H9 (cell line): ENCODE data around the gene SQSTM1. TPM values are rescaled to one million over a fixed set of nuclear protein-coding genes. Genes with fewer than 3 reads are reported as not detected.

ENCODE experiments used
- DNase-seq: peaks from one replicate; pipeline ENCODE4 v3.0.0-alpha.2; 2017
- H2AFZ ChIP-seq: one replicate; pipeline ENCODE4 v1.6.1; 2013; ENCODE audit warnings: mild to moderate bottlenecking, low read length, control low read depth, moderate library complexity
- H2AK5ac ChIP-seq: 2 replicates; pipeline ENCODE4 v1.6.1; 2013; ENCODE audit warnings: low read length, control low read depth, mixed read lengths; ENCODE audit not compliant: insufficient read length
- H2BK120ac ChIP-seq: one replicate; pipeline ENCODE4 v1.6.1; 2013; ENCODE audit warnings: low read depth, mild to moderate bottlenecking, low read length, control low read depth, inconsistent platforms; ENCODE audit not compliant: poor library complexity, severe bottlenecking
- H2BK12ac ChIP-seq: 2 replicates; pipeline ENCODE4 v1.6.1; 2013; ENCODE audit warnings: low read length, control low read depth, mixed read lengths, low read depth; ENCODE audit not compliant: insufficient read length
- H2BK15ac ChIP-seq: 2 replicates; pipeline ENCODE4 v1.6.1; 2013; ENCODE audit warnings: low read depth, low read length, control low read depth
- H2BK20ac ChIP-seq: one replicate; pipeline ENCODE4 v1.6.1; 2013; ENCODE audit warnings: low read depth, mild to moderate bottlenecking, low read length, control low read depth, inconsistent platforms; ENCODE audit not compliant: poor library complexity, severe bottlenecking
- H2BK5ac ChIP-seq: 2 replicates; pipeline ENCODE4 v1.6.1; 2013; ENCODE audit warnings: low read length, control low read depth, mixed read lengths; ENCODE audit not compliant: insufficient read length
- H3K14ac ChIP-seq: 2 replicates; pipeline ENCODE4 v1.6.1; 2013; ENCODE audit warnings: low read length, control low read depth; ENCODE audit not compliant: insufficient read depth
- H3K18ac ChIP-seq: 2 replicates; pipeline ENCODE4 v1.6.1; 2013; ENCODE audit warnings: low read depth, mild to moderate bottlenecking, mixed read lengths, low read length, control low read depth; ENCODE audit not compliant: insufficient read length
- H3K23ac ChIP-seq: 2 replicates; pipeline ENCODE4 v1.6.1; 2013; ENCODE audit warnings: low read length, control low read depth, mixed read lengths, low read depth; ENCODE audit not compliant: insufficient read length
- H3K23me2 ChIP-seq: 2 replicates; pipeline ENCODE4 v1.6.1; 2013; ENCODE audit warnings: low read depth, mild to moderate bottlenecking, mixed read lengths, low read length, control low read depth; ENCODE audit not compliant: insufficient read length, poor library complexity, severe bottlenecking
- H3K27ac ChIP-seq: 2 replicates; pipeline ENCODE4 v1.5.1; 2013; ENCODE audit warnings: low read length, control low read depth, mixed read lengths, low read depth; ENCODE audit not compliant: insufficient read length
- H3K27me3 ChIP-seq: 2 replicates; pipeline ENCODE4 v1.6.1; 2013; ENCODE audit warnings: low read length, control low read depth, inconsistent platforms; ENCODE audit not compliant: insufficient read depth
- H3K4ac ChIP-seq: 2 replicates; pipeline ENCODE4 v1.6.1; 2013; ENCODE audit warnings: low read depth, mild to moderate bottlenecking, control low read depth, inconsistent platforms, low read length, moderate library complexity
- H3K4me1 ChIP-seq: 2 replicates; pipeline ENCODE4 v1.6.1; 2013; ENCODE audit warnings: low read length, control low read depth, inconsistent platforms; ENCODE audit not compliant: insufficient read depth
- H3K4me2 ChIP-seq: 2 replicates; pipeline ENCODE4 v1.6.1; 2013; ENCODE audit warnings: low read length, control low read depth, mixed read lengths; ENCODE audit not compliant: insufficient read length, insufficient read depth
- H3K56ac ChIP-seq: 2 replicates; pipeline ENCODE4 v1.6.1; 2013; ENCODE audit warnings: low read depth, mild to moderate bottlenecking, mixed read lengths, low read length, control low read depth; ENCODE audit not compliant: insufficient read length
- H3K79me1 ChIP-seq: 2 replicates; pipeline ENCODE4 v1.6.1; 2013; ENCODE audit warnings: low read depth, mild to moderate bottlenecking, moderate library complexity, low read length, control low read depth, inconsistent platforms; ENCODE audit not compliant: insufficient read depth, poor library complexity, severe bottlenecking
- H3K79me2 ChIP-seq: 2 replicates; pipeline ENCODE4 v1.6.1; 2013; ENCODE audit warnings: low read length, control low read depth, inconsistent platforms; ENCODE audit not compliant: insufficient read depth
- H3K9ac ChIP-seq: 2 replicates; pipeline ENCODE4 v1.6.1; 2013; ENCODE audit warnings: low read length, control low read depth, mixed read lengths; ENCODE audit not compliant: insufficient read length; ENCODE audit errors: extremely low read depth
- H3K9me3 ChIP-seq: one replicate; pipeline ENCODE4 v1.6.1; 2013; ENCODE audit warnings: low read depth, low read length, inconsistent platforms; ENCODE audit not compliant: control insufficient read depth
- H3T11ph ChIP-seq: one replicate; pipeline ENCODE4 v1.6.1; 2013; ENCODE audit warnings: mild to moderate bottlenecking, low read length, control low read depth, inconsistent platforms
- H4K20me1 ChIP-seq: one replicate; pipeline ENCODE4 v1.6.1; 2013; ENCODE audit not compliant: control insufficient read depth, insufficient read length, insufficient read depth
- H4K5ac ChIP-seq: 2 replicates; pipeline ENCODE4 v1.6.1; 2013; ENCODE audit warnings: low read depth, mild to moderate bottlenecking, mixed read lengths, low read length, control low read depth; ENCODE audit not compliant: insufficient read length
- H4K8ac ChIP-seq: replicated peaks from 2 replicates; pipeline ENCODE4 v1.6.1; 2013; ENCODE audit warnings: low read length, control low read depth, mixed read lengths, low read depth; ENCODE audit not compliant: insufficient read length
- H4K91ac ChIP-seq: 2 replicates; pipeline ENCODE4 v1.6.1; 2013; ENCODE audit warnings: low read depth, mild to moderate bottlenecking, moderate library complexity, mixed read lengths, low read length, control low read depth; ENCODE audit not compliant: insufficient read length
- H3K27ac Mint-ChIP-seq, 3 experiments: 2 replicates in 2 of 3; 3 replicates in 1 of 3; pipeline ENCODE4 v1.8.0; 2020 to 2021; ENCODE audit warnings: mixed read lengths in 3 of 3, mild to moderate bottlenecking in 1 of 3, moderate library complexity in 1 of 3
- H3K27me3 Mint-ChIP-seq: 2 replicates; pipeline ENCODE4 v1.8.0; 2021; ENCODE audit warnings: low read depth, mild to moderate bottlenecking, moderate library complexity, mixed read lengths
- H3K36me3 Mint-ChIP-seq, 3 experiments: 2 replicates in 2 of 3; 3 replicates in 1 of 3; pipeline ENCODE4 v1.8.0; 2020 to 2021; ENCODE audit warnings: low read depth in 3 of 3, mixed read lengths in 3 of 3; ENCODE audit not compliant: insufficient read depth in 1 of 3
- H3K4me1 Mint-ChIP-seq, 2 experiments: 2 replicates each; pipeline ENCODE4 v1.8.0; 2020; ENCODE audit warnings: mixed read lengths in 2 of 2
- H3K4me3 Mint-ChIP-seq, 2 experiments: 2 replicates in 1 of 2; 3 replicates in 1 of 2; pipeline ENCODE4 v1.8.0; 2020 to 2021; ENCODE audit warnings: mild to moderate bottlenecking in 2 of 2, mixed read lengths in 2 of 2, moderate library complexity in 1 of 2
- H3K9me3 Mint-ChIP-seq, 2 experiments: 2 replicates in 1 of 2; 3 replicates in 1 of 2; pipeline ENCODE4 v1.8.0; 2020; ENCODE audit warnings: mild to moderate bottlenecking in 2 of 2, mixed read lengths in 2 of 2, moderate library complexity in 1 of 2
- WGBS: extraction: QIAGEN DNeasy Blood & Tissue Kit; methylation state at CpG from one replicate; pipeline ENCODE4 v1.1.7; 2013; ENCODE audit warnings: missing lambda C conversion rate, low lambda C conversion rate, mixed read lengths; ENCODE audit not compliant: insufficient read length; ENCODE audit errors: extremely low coverage; 5-methylcytosine and 5-hydroxymethylcytosine counted together
- total RNA-seq: library from RNA; stranded (reverse); gene quantifications from 2 replicates; pipeline ENCODE4 v1.2.1, GENCODE V29; 2021
- TF ChIP-seq, protein P1 (sequence below): fragments of 200-600 bp; sonication (generic); conservative IDR thresholded peaks from 3 replicates; pipeline ENCODE4 v1.8.0; 2021; ENCODE audit warnings: antibody characterized with exemption, mild to moderate bottlenecking

Gene SQSTM1
- total RNA-seq, 1 experiment from 2014 or later: 144 TPM

DNA sequence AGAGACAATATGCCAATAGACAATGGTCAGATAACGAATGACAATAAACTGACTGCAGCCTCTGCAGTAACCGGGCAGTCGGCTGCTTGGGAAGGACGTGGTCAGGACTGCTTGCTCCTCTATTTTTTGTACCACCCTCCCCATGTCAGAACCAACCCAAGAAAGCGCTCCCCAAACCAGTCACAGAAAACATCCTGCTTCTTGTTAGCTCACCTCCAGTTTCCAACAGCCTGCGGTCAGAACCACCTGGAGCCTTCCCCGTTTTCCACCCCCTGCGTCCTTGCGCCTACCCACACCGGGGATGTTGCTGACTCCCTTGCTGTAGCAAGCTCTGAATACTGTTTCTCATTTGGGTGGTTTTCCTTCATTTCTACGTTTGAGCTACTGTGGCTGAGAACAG is 39.6 kb downstream of the SQSTM1 start:
- H3K36me3 Mint-ChIP-seq: peaks cover 16 to 36% (median 31%) of the 10 kb centered on the region in 3 experiments
- Histone ChIP-seq H2BK20ac (no peak overlapping the region), H3K56ac (no peak overlapping the region), H4K20me1 (no peaks in the 10 kb centered on the region), H2BK5ac (no peak overlapping the region), H3K23me2 (no peaks in the 10 kb centered on the region), H2AK5ac (no peak overlapping the region), H3K18ac (no peak overlapping the region), H2AFZ (no peak overlapping the region), H4K91ac (no peak overlapping the region), H3K4me1 (no peaks in the 10 kb centered on the region), H3K79me1 (no peaks in the 10 kb centered on the region), H3T11ph (no peak overlapping the region), H2BK12ac (no peak overlapping the region), H3K9ac (no peak overlapping the region), H3K79me2 (no peaks in the 10 kb centered on the region), H3K27me3 (no peaks in the 10 kb centered on the region), H3K23ac (no peak overlapping the region), H4K8ac (no peak overlapping the region), H3K9me3 (peaks cover 5% of the 10 kb centered on the region), H4K5ac (no peak overlapping the region), H3K4me2 (peak overlapping the region; percentile 2), H3K4ac (no peak overlapping the region), H2BK15ac (no peak overlapping the region), H2BK120ac (no peak overlapping the region), H3K14ac (no peak overlapping the region), H3K27ac (no peak overlapping the region)
- peaks cover 12% of the 10 kb centered on the region for H3K27me3 Mint-ChIP-seq
- H3K9me3 Mint-ChIP-seq: no peaks in the 10 kb centered on the region
- H3K27ac Mint-ChIP-seq: no peak overlapping the region; a peak in 1 of 7 replicates
- TF ChIP-seq, protein P1, sequence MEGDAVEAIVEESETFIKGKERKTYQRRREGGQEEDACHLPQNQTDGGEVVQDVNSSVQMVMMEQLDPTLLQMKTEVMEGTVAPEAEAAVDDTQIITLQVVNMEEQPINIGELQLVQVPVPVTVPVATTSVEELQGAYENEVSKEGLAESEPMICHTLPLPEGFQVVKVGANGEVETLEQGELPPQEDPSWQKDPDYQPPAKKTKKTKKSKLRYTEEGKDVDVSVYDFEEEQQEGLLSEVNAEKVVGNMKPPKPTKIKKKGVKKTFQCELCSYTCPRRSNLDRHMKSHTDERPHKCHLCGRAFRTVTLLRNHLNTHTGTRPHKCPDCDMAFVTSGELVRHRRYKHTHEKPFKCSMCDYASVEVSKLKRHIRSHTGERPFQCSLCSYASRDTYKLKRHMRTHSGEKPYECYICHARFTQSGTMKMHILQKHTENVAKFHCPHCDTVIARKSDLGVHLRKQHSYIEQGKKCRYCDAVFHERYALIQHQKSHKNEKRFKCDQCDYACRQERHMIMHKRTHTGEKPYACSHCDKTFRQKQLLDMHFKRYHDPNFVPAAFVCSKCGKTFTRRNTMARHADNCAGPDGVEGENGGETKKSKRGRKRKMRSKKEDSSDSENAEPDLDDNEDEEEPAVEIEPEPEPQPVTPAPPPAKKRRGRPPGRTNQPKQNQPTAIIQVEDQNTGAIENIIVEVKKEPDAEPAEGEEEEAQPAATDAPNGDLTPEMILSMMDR: no peak
- H3K4me1 Mint-ChIP-seq: peaks cover 13 to 15% of the 10 kb centered on the region in 2 experiments
- no peak for DNase-seq
- WGBS: no CpG with 5 or more reads among the region's 11 CpGs
- H3K4me3 Mint-ChIP-seq: peak overlapping the region; percentile 38 to 95; a peak in 4 of 5 replicates
